ENCODE measurements around the gene ELF5.

ELF5 gene

GRCh38 chr11:34454308-34455032 lies 59.1 kb downstream of the ELF5 start:
- DNase-seq (ENCODE audit: low spot score): no peak

DNA sequence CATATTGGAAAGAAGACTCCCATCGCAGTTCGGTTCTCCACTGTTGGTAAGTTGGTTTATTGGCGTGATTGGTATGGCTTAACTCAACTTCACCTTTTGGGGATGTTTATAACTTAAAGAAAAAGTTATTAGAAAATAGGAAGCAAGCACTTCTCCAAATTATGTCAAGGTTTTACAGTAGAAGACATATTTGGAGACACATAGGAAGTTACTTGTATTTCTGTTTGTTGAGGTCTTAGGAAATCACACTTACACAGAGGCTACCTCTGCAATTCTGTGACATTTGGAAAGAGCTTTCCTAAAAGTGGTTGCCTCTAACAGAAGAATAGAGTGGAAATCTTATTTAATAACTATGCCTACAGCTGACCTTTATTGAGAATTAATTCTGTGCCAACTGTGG lies 62.5 kb downstream of the ELF5 start:
- no peak for DNase-seq (ENCODE audit: low spot score)

DNA sequence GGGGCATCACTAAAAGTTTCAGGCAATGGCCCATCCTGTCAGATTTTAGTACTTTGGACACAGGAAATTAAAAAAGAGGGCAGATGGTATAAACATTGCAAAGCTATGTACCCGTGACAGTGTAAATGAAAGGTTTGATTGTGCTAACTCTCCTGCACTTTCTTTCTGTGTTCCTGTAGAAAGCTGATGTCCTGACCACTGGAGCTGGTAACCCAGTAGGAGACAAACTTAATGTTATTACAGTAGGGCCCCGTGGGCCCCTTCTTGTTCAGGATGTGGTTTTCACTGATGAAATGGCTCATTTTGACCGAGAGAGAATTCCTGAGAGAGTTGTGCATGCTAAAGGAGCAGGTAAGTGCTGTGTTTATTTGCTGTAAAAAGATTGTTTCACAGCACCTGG lies 64.6 kb downstream of the ELF5 start:
- DNase-seq (ENCODE audit: low spot score): no peak

DNA sequence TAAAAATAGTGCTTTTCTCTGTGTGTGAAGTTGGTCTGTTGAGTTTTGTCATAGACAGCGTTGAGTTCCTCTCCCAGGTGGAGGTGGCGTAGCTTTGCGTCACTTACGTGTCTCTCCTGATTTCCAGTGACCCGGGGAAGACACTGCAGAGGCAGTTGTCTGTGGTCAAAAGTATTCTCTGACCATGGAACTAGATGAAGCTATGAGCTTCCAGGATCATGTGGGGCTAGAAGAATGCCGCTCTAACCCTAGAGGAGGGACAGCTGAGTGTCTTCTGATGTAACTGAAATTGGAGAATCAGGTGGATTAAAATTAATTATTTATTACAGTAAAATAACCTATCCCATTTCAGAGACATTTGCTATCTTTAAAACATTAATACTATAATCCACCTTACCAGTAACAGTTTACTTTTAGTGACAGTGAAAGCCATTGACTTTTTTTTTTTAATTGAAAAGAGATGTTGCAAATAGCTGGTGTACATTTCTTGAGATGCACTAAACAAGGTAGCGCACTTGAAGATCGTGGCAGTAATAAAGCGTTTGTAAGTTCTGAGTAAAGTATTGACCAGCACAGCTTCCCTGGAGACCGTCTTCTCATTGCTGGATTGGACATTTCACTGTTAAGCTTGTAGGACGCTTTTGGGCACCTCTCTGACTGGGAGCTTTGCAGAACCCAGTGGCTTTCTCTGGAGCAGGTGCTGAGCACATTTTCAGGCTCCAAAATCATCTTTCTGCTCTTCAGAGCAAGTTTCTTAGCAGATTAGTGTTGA lies 65.2 kb downstream of the ELF5 start:
- no peak for DNase-seq (ENCODE audit: low spot score)

- DNase-seq (ENCODE audit: low spot score): no peak
Measured at GRCh38 chr11:34447044-34447443, 66.5 kb downstream of the ELF5 start.

- DNase-seq (ENCODE audit: low spot score): no peak
Measured at GRCh38 chr11:34446386-34446785, 67.2 kb downstream of the ELF5 start.

DNA sequence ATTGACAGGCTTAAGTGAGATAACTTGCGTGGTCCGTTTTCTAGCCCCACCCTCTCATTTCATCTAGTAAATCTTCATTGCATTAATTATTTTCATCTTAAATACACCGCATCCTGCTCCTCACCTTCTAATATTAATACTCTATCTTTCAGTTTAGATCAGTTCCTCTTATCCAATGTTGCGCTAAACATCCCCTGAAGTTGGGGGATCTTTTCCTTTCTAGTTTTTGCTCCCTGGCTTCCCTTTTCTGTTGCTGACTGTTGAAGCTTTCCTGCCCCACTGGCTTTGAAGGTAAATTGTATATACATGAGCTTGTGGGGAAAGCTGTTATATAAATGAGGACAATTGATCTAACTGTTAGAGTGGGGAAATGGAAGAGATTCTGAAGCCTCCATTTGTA lies 67.6 kb downstream of the ELF5 start:
- DNase-seq (ENCODE audit: low spot score): no peak

DNA sequence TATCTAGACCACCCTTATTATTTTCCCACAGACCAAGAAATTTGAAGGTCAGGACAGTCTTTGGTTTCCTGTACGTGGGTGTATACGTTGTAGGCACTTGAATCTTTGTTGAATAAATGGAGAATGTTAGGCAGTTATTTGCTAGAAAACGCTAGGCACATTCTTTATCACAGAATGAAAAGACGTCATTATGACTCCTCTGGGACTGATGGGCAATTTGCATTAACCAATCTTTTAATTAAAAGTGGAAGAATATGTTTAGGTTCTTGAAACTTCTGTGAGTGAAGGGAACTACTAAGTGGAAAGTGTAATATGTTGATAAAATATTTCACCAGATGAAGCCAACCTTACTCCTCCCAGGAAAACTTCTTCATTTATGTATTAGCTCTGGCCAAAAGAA lies 69.2 kb downstream of the ELF5 start:
- DNase-seq (ENCODE audit: low spot score): no peak

DNA sequence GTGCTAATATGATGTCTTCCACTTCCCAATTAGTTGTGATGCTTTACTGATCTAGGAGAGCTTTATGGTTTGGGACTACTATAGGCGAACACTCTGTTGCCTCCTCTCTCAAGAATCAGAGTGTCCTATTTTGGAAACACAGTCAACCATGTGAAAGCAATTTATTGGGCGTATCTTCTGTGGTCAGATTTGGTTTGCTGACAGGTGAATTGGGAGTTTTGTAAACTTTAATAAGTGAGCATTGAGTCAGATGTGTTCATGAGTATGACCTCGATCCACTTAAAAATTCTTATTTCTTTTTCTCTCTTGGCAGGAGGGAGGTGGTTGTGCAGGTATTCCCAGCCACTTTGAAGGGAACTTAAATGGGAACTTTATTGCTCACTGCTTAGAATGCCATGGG lies 70.5 kb downstream of the ELF5 start:
- no peak for DNase-seq (ENCODE audit: low spot score)

DNA sequence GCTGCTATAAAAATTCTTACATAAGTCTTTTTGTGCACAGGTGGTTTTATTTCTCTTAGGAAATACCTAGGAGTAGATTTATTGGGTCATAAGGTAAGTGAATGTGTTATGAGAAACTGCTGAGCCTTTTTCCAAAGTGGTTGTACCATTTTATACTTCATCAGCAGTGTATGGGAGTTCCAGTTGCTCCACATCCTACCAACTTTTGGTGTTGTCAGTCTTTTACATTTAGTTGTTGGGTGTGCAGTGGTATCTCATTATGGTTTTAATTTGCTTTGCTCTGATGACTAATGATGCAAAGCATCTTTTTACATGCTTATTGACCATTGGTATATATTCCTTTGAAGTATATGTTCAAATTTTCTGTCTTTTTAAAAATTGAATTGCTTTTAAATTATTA lies 71.8 kb downstream of the ELF5 start:
- DNase-seq (ENCODE audit: low spot score): no peak

- DNase-seq (ENCODE audit: low spot score): no peak
Measured at GRCh38 chr11:34439610-34440198, 73.9 kb downstream of the ELF5 start.

DNA sequence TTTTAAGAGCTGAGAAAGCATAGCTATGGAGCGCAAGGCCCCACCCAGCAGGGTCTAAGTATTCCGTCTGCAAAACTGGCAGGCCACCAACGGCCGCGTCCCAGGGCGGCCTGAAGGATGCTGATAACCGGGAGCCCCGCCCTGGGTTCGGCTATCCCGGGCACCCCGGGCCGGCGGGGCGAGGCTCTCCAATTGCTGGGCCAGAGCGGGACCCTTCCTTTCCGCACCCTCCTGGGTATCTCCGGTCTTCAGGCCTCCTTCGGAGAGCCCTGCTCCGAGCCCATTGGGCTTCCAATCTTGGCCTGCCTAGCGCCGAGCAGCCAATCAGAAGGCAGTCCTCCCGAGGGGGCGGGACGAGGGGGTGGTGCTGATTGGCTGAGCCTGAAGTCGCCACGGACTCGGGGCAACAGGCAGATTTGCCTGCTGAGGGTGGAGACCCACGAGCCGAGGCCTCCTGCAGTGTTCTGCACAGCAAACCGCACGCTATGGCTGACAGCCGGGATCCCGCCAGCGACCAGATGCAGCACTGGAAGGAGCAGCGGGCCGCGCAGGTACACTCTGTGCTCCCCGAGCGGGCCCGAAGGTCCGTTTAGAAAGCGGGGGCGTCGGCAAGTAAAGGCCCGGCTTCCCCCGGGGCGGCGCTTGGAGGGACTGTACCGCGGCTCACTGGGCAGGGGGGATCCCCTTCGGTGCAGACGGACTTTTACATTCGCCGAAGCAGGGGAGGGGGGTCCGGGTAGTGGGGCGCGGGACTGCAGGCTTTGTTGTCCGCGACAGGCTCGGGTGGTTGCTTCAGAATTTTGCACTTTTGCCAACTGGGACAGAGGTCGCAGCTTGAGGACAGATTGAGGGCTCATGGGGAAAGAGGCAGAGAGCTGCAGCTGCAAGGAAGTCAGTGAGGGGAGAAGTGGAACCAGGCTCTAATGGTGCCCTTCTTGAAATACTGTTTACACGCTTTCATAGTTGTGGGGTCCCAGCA lies 74.8 kb downstream of the ELF5 start, which contains the start of gene CAT:
Gene CAT, plus strand, starts transcription at position 406 of the 979 bp plus-strand sequence. Its CDS starts 80 bp downstream, at position 486.
- peak; percentile 98 for DNase-seq (ENCODE audit: low spot score)

- no peak for DNase-seq (ENCODE audit: low spot score)
Measured at GRCh38 chr11:34437224-34438125, 76.1 kb downstream of the ELF5 start.

DNA sequence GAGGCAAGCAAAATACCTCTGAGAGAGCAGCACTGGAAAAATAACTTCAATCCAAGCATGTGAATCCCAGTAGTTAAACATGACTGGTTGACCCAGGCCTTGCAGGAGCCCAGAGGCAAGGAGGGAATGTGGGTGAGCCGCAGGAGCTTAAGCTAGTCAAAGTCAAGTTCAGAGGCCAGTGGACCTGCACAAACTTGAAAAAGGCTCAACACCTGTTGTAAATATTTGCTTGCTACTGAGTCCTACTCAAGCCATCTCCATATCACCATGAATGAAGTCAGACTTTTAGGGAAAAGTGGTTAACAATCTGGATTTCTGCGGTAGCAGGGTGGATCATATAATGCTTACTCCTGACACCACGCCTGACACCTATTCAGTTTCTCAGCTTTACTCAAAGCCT lies 79.7 kb downstream of the ELF5 start:
- no peak for DNase-seq (ENCODE audit: low spot score)

DNA sequence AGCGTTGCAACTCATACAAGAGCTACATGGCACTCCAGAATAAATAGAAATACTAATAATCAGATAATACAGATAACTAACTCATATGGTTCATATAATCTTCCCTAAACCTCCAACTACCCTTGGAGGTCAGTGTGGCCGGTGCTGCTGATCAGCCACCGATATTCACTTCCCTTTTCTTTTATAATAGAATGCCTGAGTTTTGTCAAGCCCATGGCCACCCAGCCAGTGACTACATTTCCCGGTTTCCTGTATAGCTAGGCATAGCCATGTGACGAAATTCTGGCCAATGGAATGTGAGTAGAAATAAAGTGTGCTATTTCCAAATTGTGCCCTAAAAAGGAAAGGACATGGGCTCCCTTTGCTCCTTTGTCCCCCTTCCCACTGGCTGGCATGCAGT lies 80.8 kb downstream of the ELF5 start:
- DNase-seq (ENCODE audit: low spot score): no peak

DNA sequence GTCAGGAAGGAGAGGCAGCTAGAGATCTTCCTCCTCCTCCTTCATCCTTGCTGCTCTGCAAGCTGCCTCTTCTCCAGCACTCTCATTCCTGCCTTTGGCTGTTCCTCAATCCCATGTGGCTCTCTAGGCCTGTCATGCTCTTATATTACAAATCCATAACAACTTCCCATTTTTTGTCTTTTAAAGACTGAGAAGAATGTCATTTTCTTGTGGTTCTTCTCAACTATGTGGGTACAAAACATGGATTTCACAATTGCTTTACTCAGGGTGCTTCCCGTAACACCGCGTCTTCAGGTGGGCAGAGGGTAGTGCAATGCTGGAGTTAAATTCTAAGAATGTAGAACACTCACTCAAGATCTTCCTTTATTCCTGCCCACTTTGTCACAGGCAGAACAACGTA lies 81.6 kb downstream of the ELF5 start:
- no peak for DNase-seq (ENCODE audit: low spot score)
